NCI-H187 treated with DMSO at 0.1 percent for 48 hours (cell line): ENCODE results near the gene SGTB.

ENCODE experiments used
- DNase-seq: peaks from one replicate; lab custom pipeline; 2025; lab: John Stamatoyannopoulos, UW

SGTB gene, protein sequence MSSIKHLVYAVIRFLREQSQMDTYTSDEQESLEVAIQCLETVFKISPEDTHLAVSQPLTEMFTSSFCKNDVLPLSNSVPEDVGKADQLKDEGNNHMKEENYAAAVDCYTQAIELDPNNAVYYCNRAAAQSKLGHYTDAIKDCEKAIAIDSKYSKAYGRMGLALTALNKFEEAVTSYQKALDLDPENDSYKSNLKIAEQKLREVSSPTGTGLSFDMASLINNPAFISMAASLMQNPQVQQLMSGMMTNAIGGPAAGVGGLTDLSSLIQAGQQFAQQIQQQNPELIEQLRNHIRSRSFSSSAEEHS

DNA sequence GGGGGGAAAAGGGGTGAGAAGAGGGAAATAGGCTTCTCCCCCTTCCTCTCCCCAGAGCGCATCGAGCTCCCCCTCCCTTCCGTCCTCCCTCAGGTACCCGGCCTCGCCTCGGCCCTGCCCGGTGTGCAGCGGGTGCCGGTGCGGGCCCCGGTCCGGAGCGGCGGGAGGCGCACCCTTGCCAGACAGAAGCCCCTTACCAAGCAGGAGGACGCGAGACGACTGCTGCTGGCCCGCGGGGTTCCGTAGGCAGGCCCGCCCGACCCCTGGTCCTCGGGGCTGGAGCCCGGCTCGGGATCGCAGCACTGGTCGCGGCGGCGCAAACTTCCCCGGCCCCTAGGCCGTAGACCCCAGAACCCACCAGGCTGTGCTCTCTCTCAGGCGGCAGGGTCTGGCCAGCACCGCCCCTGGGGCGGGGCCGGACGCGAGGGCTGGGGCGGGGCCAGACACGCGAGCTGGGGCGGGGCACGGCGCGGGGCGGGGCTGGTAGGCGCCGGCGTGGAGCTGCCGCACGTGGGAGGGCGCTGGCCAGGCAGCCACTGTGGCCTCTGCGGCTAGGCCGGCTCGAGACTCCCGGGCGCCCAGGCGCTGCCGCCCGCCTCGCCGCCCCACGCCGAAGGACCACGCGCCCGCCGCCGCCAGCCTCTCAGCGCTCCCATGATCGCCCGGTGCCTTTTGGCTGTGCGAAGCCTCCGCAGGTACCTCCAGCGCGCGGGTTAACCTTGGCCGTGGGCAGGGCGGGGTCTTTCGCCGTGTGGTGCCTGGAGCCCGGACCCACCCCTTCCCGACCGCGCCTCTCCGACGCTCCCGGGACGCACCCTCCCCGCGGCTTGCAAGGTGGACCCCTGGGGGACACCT is at the start of gene SGTB, which contains the start of gene NLN:
Gene SGTB, minus strand, starts transcription at position 390 of the 855 bp plus-strand sequence. CDS start 1,302 bp downstream, outside the sequence.
Gene NLN, plus strand, starts transcription at position 486 of the 855 bp plus-strand sequence. Its CDS starts 169 bp downstream, at position 655.
- no peak for DNase-seq

DNA sequence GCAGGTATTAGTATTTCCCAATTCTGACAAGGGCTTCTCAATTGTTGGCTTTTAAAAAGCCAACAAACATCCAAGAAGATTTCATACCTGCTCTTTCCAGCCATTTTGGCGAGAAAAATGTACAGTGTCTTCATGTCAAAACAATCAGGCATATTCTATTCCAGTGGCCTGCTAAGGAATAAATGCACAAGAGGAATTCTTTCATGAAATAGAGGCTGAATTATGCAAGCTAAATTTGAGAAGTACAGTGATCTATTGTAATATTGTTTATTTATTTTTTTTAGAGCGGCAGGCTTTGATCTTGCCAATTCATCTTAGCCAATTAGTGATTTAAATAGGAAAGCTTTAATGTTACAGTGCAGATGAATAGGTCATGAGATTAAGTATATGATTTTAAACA is 49.4 kb upstream of the SGTB start:
- DNase-seq: no peak

DNA sequence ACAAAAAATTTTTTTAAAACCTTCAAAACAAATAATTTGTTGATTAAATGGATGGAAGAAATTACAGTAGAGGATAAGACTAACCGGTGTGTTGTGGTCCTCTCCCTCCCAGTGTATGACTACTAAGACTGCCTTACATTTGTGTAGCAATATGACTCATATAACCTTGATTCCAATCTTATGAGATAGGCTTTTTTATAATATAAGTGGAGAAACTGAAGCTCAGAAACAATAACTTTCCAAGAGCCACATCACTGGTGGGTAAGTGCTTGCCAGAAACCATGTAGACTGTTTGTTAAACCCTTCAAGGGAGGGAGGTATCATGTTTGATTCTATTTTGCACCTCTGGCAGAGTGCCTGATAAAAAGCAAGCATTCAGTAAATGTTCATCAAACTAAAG is 47.6 kb upstream of the SGTB start:
- DNase-seq: no peak

DNA sequence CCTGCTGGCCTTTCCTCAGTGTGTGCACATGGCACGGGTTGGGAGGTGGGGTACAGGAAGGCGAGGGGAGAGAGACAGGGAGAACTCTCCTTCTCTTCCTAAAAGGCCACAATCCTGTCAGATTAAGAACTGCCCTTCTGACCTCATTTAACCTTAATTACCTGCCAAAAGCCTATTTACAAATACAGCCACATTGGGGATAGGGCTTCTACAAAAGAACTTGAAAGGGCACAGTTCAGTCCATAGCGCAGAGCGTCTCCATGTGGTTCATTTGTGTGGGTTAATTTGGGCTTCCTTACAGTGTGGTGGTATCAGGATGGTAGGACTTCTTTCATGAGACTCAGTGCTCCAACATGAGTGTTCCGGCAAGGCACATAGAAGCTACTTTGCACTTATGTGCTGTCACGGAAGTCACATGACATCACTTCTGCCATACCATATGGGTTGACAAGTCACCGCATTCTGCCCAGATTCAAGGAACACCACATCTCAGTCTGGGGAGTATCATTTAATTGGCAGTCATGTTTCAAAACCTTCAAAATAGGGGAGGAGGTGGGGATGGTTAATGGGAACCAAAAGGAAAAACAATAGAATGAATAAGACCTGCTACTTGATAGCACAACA is 46.9 kb upstream of the SGTB start:
- DNase-seq: no peak

DNA sequence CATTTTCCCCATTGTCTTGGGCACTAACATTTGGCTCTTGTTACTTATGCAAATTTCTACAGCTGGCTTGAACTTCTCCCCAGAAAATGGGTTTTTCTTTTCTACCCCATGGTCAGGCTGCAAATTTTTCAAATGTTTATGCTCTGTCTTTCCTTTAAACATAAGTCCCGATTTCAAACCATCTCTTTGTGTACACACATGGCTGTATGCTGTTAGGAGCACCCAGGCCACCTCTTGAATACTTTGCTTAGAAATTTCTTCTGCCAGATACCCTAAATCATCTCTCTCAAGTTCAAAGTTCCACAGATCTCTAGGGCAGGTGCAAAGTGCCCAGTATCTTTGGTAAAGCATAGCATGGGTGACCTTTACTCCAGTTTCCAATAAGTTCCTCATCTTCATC is 45.7 kb upstream of the SGTB start:
- no peak for DNase-seq

DNA sequence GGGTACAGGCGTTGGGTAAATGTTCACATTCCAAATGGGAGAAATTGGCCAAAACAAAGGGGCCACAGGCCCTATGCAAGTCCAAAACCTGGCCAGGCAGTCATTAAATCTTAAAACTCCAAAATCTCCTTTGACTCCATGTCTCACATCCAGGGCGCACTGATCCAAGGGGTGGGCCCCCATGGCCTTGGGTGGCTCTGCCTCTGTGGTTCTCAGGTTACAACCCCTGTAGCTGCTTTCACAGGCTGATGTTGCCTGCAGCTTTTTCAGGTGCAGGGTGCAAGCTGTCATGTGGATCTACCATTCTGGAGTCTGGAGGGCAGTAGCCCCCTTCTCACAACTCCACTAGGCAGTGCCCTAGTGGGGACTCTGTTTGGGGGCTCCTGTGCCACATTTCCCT is 44.9 kb upstream of the SGTB start:
- no peak for DNase-seq

DNA sequence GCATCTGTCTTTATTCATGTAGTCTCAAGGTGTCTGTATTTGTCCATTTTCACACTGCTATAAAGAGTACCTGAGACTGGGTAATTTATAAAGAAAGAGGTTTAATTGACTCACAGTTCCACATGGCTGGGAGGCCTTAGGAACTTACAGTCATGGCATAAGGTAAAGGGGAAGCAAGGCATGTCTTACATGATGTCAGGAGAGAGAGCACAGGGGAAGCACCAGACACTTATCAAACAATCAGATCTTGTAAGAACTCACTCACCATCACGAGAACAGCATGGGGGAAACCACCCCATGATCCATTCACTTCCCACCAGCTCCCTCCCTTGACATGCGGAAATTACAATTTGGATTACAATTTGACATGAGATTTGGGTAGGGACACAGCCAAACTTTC is 44.3 kb upstream of the SGTB start:
- no peak for DNase-seq

DNA sequence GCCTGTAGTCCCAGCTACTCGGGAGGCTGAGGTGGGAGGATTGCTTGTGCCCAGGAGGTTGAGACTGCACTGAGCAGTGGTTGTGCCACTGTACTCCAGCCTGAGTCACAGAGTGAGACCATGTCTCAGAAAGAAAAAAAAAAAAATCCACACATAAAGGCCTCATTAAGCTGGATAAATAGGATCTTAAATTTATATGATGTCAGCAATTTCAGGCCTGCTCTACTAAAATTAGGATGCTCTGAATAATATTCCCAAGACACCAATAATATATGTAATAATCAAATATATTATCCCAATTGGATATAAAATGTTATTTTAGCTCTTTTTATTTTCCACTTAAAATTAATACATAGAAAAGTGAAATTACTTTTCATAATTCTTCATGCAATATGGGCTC is 43.7 kb upstream of the SGTB start:
- no peak for DNase-seq

DNA sequence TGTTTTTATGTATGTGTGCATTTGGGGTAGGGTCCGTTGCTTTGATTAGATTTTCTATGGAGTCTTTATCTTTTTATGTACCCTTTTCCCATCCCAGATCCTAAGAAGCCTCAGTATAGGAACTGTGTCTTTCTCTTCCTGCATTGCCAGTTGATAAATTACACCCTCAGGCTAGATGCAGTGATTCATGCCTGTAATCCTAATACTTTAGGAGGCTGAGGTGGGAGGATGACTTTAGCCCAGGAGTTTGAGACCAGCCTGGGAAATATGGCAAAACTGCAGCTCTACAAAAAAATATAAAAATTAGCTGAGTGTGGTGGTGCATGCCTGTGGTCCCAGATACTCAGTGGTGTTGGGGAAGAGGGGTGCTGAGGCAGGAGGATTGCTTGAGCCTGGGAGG is 40.3 kb upstream of the SGTB start:
- no peak for DNase-seq

DNA sequence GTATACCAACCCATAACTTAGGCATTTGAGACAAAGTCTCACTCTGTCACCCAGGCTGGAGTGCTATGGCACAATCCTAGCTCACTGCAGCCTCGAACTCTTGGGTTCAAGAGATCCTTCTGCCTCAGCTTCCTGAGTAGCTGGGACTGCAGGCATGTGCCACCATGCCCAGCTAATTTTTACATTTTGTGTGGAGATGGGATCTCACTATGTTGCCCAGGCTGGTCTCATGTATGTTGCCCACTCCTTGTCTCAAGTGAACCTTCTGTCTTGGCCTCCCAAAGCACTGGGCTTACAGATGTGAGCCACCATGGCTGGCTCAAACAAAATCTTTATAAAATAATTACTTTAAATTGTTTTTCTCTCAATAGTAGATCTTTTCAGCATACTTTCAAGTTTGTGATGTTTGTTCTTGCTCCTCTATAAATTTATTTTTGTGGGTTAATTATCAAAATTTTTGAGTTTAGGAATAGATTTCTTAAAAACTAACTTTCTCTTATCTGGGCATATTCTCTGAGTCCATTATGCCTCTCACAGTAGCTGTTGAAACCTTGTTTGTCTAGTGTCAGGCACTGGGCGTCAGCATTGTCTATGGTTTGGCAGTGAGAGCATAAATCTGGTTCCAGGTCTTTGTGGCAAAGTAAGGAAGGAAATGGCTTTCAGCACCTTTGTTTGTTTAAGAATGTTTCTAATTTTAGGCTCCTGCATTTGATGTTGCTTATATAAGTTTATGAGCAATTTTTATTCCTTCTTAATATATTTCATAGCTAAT is 38.8 kb upstream of the SGTB start:
- no peak for DNase-seq

DNA sequence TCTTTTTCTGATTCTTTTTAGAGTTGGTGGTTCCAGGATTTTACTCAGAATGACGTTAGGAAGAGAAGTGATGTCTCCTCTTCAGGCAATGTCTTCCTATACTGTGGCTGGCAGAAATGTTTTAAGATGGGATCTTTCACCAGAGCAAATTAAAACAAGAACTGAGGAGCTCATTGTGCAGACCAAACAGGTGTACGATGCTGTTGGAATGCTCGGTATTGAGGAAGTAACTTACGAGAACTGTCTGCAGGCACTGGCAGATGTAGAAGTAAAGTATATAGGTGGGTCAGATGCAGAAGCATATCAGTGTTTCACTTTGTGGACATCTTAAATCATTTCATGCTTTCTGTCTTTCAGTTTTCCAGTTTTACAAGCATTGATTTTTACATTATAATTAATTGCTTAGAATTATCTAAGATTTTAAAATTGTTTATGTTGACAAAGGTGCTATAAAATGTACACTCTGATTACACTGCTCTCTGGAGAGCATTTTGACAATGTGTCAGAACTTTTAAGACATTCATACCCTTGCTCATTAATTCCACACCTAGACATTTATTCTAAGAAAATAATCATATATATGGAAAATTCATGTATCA is 36.7 kb upstream of the SGTB start:
- DNase-seq: no peak

DNA sequence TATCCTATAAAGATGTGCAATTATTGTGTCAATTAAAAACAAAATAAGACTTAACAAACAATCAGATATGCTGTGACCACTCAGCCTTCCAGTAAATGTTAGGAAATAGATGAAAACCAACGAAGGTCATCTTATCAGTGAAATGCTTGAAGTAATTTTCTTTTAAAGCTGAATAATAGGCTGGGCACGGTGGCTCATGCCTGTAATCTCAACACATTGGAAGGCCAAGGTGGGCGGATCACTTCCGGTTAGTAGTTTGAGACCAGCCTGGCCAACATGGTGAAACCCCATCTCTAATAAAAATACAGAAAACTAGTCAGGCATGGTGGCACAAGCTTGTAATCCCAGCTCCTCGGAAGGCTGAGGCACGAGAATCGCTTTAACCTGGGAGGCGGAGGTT is 31.3 kb upstream of the SGTB start:
- DNase-seq: no peak

DNA sequence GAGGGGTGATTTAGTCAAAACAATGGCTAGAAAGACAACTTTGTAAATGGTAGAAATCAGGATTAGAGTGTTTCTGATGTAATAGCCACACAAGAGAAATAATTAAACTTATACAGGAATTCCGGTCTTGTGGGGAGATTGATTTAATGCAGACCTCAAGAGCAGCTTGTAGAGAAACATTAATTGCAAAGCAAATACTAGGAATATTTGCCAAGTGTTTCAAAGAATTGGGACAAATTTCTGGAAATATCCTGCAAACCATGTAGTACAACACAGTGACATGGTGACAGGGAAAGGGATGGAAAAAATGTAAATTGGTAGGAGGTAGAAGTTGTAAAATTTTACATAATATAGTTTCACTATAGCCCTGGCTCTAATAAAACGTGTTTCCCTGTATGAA is 29.0 kb upstream of the SGTB start:
- DNase-seq: no peak

DNA sequence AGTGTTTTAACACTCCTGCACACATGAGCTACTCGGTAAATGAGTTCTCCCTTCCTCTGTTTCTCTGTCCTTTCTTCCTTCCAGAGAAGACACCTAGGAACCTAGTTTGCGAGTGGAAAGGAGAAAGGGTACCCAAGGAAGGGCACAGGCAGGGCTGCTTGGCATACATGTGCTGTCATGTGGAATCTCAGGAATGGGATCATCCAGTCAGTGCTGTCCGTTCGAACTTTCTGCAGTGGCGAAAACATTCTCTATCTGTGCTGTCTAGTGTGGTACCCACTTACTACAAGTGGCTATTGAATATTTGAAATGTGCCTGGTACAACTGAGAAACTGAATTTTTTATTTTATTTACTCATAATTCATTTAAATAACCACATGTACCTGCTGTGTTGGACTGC is 28.0 kb upstream of the SGTB start:
- no peak for DNase-seq

DNA sequence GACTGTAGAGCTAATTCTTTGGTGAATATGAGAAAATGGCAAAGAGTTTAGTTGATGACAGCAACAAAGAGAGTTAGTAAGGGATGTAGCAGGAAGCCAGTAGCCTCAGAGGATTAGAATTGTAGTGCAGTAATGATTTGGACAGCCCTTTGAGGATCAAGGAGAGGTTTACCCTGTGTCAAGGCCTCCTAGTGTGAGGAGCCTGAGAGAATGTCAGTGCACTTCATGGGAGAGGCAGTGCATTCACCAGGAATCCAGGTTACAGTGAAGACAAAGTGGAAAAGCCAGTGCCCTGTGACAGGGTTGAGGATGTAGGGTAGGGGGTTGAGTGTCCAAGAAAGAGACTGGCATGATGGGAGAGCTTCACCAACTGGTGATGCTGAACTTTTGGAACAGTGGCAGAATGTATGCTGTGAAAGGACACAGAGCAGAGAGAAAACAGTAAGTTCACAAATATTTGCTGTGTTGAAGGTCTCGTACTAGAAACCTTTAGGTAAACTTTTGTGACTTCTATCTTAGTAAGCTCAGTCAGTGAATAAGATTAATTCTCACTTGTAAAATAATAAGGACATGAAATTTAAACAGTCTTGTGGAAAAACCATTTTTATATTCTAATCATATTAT is 27.4 kb upstream of the SGTB start:
- DNase-seq: no peak

DNA sequence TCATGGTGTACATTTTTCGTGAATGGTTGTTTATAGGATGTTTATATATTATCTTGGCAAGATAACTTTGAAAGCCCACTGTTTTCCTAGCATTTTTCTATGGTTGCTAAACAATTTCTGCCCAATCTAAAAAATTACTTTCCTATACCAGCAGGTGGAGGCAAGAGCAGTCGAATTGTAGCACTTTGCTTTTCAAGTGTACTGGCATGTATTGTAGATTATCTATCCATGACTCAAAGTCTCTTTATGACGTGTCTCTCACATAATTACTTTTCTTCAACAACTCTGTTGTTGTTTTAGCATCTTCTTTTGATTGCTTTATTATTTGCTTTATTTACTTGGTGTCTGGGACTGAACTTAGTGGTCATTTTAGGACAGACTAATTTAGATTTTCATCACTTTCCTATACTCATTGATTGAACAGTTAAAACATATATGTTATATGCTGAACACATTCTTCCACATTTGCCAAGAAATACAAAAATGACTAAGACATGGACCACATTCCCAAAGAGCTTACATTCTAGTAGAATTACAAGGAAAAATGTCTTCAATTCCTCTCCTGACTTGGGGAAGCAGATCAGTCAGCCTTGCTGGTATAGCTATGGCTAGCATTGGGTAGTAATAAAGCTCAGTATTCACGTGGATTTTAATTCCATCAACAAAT is 20.8 kb upstream of the SGTB start:
- DNase-seq: no peak

DNA sequence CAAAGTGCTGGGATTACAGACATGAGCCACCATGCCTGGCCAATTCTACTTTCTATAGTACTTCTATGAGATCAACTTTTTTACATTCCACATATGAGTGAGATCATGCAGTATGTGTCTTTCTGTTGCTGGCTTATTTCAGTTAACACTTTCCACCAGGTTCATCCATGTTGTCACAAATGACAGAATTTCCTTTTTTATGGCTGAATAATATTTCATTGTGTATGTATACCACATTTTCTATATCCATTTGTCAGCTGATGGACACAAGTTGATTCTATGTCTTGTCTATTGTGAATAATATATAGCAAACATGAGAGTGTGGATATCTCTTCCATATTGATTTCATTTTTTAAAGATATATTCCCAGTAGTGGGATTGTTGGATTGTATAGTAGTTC is 17.3 kb upstream of the SGTB start:
- no peak for DNase-seq

DNA sequence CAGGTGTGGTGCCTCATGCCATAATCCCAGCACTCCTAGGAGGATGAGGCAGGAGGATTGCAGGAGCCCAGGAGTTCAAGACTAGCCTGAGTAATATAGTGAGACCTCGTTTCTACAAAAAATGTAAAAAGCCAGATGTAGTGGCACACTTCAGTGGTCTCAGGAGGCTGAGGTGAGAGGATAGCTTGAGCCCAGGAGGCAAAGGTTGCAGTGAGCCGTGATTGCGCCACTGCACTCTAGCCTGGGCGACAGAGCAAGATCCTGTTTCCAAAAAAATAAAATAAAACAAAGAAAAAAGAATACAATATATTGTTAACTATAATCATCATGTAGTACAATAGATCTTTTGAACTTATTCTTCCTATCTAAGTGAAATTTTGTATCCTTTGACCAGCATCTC is 16.4 kb upstream of the SGTB start:
- DNase-seq: no peak

DNA sequence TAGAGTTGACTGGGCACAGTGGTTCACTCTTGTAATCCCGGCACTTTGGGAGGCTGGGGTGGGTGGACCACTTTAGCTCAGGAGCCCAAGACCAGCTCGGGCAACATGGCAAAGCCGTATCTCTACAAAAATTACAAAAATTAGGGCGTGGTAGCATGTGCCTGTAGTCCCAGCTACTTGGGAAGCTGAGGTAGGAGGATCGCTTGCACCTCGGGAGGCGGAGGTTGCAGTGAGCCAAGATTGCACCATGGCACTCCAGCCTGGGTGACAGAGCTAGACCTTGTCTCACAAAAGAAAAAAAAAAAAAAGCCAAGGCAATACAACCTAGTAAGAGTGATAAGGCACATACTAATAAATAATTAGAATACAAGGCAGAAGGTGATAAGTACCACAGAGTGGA is 15.9 kb upstream of the SGTB start:
- DNase-seq: no peak

DNA sequence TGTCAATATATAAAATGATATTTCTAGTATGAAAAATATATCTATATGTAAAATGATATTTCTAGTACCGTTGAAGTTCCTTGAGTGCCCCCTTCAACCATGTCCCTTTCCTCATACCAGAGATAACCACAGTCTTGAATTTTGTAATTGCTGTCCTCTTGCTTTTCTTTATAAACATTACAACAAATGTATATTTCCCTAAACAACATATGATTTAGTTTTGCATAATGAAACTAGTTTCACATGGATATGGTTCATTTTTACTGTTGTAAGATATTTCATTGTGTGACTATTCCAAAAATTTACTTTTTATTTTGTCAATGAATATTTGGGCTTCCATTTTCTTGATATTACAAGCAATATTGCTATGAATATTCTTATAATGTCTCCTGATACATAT is 14.1 kb upstream of the SGTB start:
- DNase-seq: no peak

DNA sequence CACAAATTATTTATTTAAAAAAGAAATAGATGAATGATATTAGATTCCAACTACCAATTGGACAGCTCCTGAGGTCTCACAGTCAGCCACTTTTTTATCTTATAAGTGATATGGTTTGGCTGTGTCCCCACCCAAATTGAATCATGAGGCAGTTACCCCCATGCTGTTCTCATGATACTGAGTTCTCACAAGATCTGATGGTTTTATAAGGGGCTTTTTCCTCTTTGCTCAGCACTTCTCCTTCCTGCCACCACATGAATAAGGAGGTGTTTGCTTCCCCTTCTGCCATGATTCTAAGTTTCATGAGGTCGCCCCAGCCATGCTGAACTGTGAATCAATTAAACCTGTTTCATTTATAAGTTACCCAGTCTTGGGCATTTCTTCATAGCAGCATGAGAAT is 13.0 kb upstream of the SGTB start:
- no peak for DNase-seq
